NT2/D1 (cell line): ENCODE data around the gene SLC35A4.

Source experiments
- DNase-seq: peaks from one replicate; pipeline ENCODE4 v3.0.0-alpha.2; 2011; ENCODE audit warnings: low read depth, low spot score
- H3K27me3 ChIP-seq: 2 replicates; pipeline ENCODE4 v1.6.0; 2011; ENCODE audit warnings: mild to moderate bottlenecking; ENCODE audit not compliant: insufficient read length, insufficient read depth
- H3K36me3 ChIP-seq: 2 replicates; pipeline ENCODE4 v1.6.1; 2011; ENCODE audit warnings: mild to moderate bottlenecking, low read length, mixed read lengths; ENCODE audit not compliant: insufficient read depth, insufficient read length
- H3K4me1 ChIP-seq: 2 replicates; pipeline ENCODE4 v1.5.1; 2011; ENCODE audit not compliant: insufficient read depth, insufficient read length
- H3K4me3 ChIP-seq: 2 replicates; pipeline ENCODE4 v1.5.1; 2011; ENCODE audit warnings: low read depth; ENCODE audit not compliant: insufficient read length
- H3K9ac ChIP-seq: 2 replicates; pipeline ENCODE4 v1.6.0; 2011; ENCODE audit warnings: low read depth; ENCODE audit not compliant: insufficient read length
- H3K9me3 ChIP-seq: 2 replicates; pipeline ENCODE4 v1.5.1; 2011; ENCODE audit warnings: mild to moderate bottlenecking, low read length; ENCODE audit not compliant: insufficient read depth
- SUZ12 ChIP-seq: IDR thresholded peaks from 2 replicates; pipeline ENCODE4 v1.6.1; 2011; ENCODE audit not compliant: insufficient read length, insufficient read depth; ENCODE audit errors: extremely low read depth
- YY1 ChIP-seq: IDR thresholded peaks from 2 replicates; pipeline ENCODE4 v1.6.1; 2011; ENCODE audit not compliant: insufficient read length, insufficient read depth
- ZNF274 ChIP-seq: IDR thresholded peaks from 2 replicates; pipeline ENCODE4 v1.6.1; 2011; ENCODE audit warnings: mild to moderate bottlenecking, low read depth, low read length

SLC35A4 gene

GRCh38 chr5:140561753-140562523 is 2.7 kb upstream of the SLC35A4 start:
- peaks cover 6% of the 10 kb centered on the region for H3K4me1 ChIP-seq
- peaks cover 41% of the 10 kb centered on the region for H3K36me3 ChIP-seq
- no peak overlapping the region for H3K4me3 ChIP-seq
- no peaks in the 10 kb centered on the region for H3K27me3 ChIP-seq
- no peak overlapping the region for H3K9ac ChIP-seq
- no peak for DNase-seq
- TF ChIP-seq ZNF274, result no peak
- TF ChIP-seq SUZ12, result no peak
- no peak for TF ChIP-seq YY1
- H3K9me3 ChIP-seq, result no peaks in the 10 kb centered on the region

DNA sequence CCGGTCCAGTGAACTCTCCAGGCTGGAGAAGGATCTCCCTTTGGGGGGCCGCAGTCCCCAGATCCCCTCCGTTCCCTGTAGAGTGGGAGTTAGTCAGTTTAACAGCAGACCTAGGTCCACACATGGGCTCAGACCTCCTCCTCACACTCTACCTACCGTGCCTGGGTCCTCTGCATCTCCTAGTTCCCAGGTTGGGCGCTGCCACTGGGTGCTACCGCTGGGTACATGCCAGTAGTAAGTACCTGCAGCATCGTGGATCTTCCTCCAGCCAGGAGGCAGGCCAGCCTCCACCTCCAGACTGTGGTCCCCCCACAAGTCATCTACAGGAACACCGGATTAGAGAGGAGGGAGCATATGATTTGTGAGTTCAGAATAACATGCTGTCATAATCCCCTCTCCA is 1.0 kb upstream of the SLC35A4 start:
- Histone ChIP-seq H3K4me1 (peaks cover 10% of the 10 kb centered on the region), H3K36me3 (peaks cover 56% of the 10 kb centered on the region), H3K27me3 (no peaks in the 10 kb centered on the region), H3K9me3 (no peaks in the 10 kb centered on the region), H3K4me3 (peak overlapping the region; percentile 85), H3K9ac (peak overlapping the region; percentile 90)
- TF ChIP-seq ZNF274, result no peak
- TF ChIP-seq SUZ12, result no peak
- no peak for TF ChIP-seq YY1
- DNase-seq, result no peak

DNA sequence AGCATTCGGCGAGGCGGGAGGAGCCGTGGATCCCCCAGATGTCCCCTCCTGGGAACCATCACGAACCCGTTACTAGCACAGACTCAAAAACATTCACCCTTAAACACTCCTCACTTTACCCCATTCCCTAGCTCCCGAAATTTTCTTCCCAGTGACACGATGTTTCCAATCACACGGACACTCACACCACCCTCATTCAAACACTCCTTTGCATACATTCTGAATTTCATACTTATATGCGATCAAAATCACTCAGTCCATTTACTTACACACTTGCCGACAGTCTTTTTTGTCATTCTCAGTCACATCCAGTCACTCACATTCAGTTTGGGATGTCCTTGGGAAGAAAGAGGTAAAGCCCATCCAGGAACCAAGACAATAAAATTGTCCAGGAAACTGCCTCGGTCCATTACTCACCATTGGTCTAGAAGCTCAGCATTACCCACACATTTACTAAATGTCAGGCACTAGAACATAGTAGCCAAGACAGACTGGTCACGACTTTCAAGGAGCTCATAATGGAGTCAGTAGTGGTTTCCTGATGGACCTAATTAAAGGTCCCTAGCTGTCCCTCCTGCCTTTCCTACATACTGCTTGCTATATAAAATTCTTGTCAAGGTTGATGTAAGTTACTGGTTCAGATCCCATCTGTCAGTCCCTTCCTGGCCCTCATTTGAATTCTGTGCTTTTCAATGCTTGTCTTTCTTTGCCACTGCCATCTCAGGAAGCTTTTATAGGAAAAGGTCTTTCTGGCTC is 574 bp downstream of the SLC35A4 start:
- H3K4me1 ChIP-seq, result peaks cover 12% of the 10 kb centered on the region
- H3K36me3 ChIP-seq, result peaks cover 51% of the 10 kb centered on the region
- no peak for DNase-seq
- no peaks in the 10 kb centered on the region for H3K9me3 ChIP-seq
- H3K4me3 ChIP-seq, result peak overlapping the region; percentile 85
- TF ChIP-seq SUZ12 (no peak), ZNF274 (no peak), YY1 (no peak)
- peak overlapping the region; percentile 90 for H3K9ac ChIP-seq
- H3K27me3 ChIP-seq, result no peaks in the 10 kb centered on the region

- Histone ChIP-seq H3K4me1 (peaks cover 11% of the 10 kb centered on the region), H3K36me3 (peaks cover 50% of the 10 kb centered on the region), H3K9ac (no peak overlapping the region), H3K4me3 (peak overlapping the region; percentile 85), H3K9me3 (no peaks in the 10 kb centered on the region), H3K27me3 (no peaks in the 10 kb centered on the region)
- DNase-seq, result no peak
- TF ChIP-seq SUZ12 (no peak), YY1 (no peak), ZNF274 (no peak)
Observed at GRCh38 chr5:140565780-140566095, 1.1 kb downstream of the SLC35A4 start.

DNA sequence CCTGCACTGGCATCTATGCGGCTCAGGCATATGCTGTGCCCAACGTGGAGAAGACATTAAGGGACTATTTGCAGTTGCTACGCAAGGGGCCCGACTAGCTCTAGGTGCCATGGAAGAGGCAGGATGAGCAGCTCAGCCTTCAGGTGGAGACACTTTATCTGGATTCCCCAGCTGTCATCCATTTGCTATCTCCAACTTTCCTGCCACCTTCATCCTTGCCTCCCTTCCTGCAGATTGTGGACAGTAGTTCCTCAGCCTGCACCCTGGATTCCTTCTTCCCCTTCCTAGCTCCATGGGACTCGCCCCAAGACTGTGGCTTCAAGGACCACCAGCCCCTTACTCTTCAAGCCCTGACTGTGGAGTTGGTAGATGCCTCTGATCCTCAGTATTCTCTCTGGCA is 2.0 kb downstream of the SLC35A4 start:
- Histone ChIP-seq H3K27me3 (no peaks in the 10 kb centered on the region), H3K9ac (no peak overlapping the region), H3K9me3 (no peaks in the 10 kb centered on the region), H3K4me1 (peaks cover 11% of the 10 kb centered on the region), H3K4me3 (no peak overlapping the region), H3K36me3 (peaks cover 46% of the 10 kb centered on the region)
- DNase-seq, result no peak
- TF ChIP-seq ZNF274, result no peak

DNA sequence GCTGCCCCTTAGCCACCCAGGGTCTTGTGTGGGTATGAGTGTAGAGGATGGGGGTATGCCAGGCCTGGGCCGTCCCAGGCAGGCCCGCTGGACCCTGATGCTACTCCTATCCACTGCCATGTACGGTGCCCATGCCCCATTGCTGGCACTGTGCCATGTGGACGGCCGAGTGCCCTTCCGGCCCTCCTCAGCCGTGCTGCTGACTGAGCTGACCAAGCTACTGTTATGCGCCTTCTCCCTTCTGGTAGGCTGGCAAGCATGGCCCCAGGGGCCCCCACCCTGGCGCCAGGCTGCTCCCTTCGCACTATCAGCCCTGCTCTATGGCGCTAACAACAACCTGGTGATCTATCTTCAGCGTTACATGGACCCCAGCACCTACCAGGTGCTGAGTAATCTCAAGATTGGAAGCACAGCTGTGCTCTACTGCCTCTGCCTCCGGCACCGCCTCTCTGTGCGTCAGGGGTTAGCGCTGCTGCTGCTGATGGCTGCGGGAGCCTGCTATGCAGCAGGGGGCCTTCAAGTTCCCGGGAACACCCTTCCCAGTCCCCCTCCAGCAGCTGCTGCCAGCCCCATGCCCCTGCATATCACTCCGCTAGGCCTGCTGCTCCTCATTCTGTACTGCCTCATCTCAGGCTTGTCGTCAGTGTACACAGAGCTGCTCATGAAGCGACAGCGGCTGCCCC is 2.6 kb downstream of the SLC35A4 start:
- peaks cover 40% of the 10 kb centered on the region for H3K36me3 ChIP-seq
- peaks cover 11% of the 10 kb centered on the region for H3K4me1 ChIP-seq
- DNase-seq, result no peak
- no peaks in the 10 kb centered on the region for H3K9me3 ChIP-seq
- H3K9ac ChIP-seq, result no peak overlapping the region
- TF ChIP-seq ZNF274 (no peak), SUZ12 (no peak), YY1 (no peak)
- H3K27me3 ChIP-seq, result no peaks in the 10 kb centered on the region
- H3K4me3 ChIP-seq, result no peak overlapping the region

GRCh38 chr5:140567871-140568270 is 3.2 kb downstream of the SLC35A4 start:
- Histone ChIP-seq H3K9ac (no peak overlapping the region), H3K27me3 (no peaks in the 10 kb centered on the region), H3K4me3 (no peak overlapping the region), H3K9me3 (no peaks in the 10 kb centered on the region), H3K4me1 (peaks cover 11% of the 10 kb centered on the region), H3K36me3 (peaks cover 36% of the 10 kb centered on the region)
- DNase-seq, result no peak
- TF ChIP-seq YY1 (no peak), SUZ12 (no peak), ZNF274 (no peak)
